UCSD-AML1 (cell line): ENCODE data around the gene POU3F1.

Experiments
- DNase-seq: peaks from one replicate; lab custom pipeline; 2025; ENCODE audit not compliant: unreplicated experiment; lab: John Stamatoyannopoulos, UW

POU3F1 gene

GRCh38 chr1:38029081-38029681 lies 17.4 kb downstream of the POU3F1 start:
- no peak for DNase-seq

- DNase-seq = no peak
Observed at GRCh38 chr1:38028671-38029070, 17.9 kb downstream of the POU3F1 start.

GRCh38 chr1:38028105-38028591 lies 18.4 kb downstream of the POU3F1 start:
- DNase-seq = no peak

GRCh38 chr1:38027201-38028104 lies 19.1 kb downstream of the POU3F1 start:
- DNase-seq = no peak

GRCh38 chr1:38026592-38027200 lies 19.9 kb downstream of the POU3F1 start:
- DNase-seq = peak; percentile 48

- no peak for DNase-seq
Observed at GRCh38 chr1:38025664-38026063, 20.9 kb downstream of the POU3F1 start.

- DNase-seq = no peak
Observed at GRCh38 chr1:38025233-38025632, 21.4 kb downstream of the POU3F1 start.

GRCh38 chr1:38022810-38023209 lies 23.8 kb downstream of the POU3F1 start:
- no peak for DNase-seq

GRCh38 chr1:38021969-38022368 lies 24.6 kb downstream of the POU3F1 start:
- no peak for DNase-seq

- DNase-seq = no peak
Observed at GRCh38 chr1:38020396-38020795, 26.2 kb downstream of the POU3F1 start.

- no peak for DNase-seq
Observed at GRCh38 chr1:38018864-38019343, 27.7 kb downstream of the POU3F1 start.

GRCh38 chr1:38015978-38016725 lies 30.4 kb downstream of the POU3F1 start:
- no peak for DNase-seq

- no peak for DNase-seq
Observed at GRCh38 chr1:38014724-38015424, 31.7 kb downstream of the POU3F1 start.

GRCh38 chr1:38014171-38014570 lies 32.4 kb downstream of the POU3F1 start:
- DNase-seq = no peak

GRCh38 chr1:38013227-38013622 lies 33.4 kb downstream of the POU3F1 start:
- no peak for DNase-seq

GRCh38 chr1:38012363-38013226 lies 34.0 kb downstream of the POU3F1 start, which contains the start of gene UTP11:
UTP11 (plus strand) TSS chr1:38012734; CDS start chr1:38012803, 69 bp downstream.
- peak; percentile 92 for DNase-seq

GRCh38 chr1:38009841-38010180 lies 36.8 kb downstream of the POU3F1 start:
- no peak for DNase-seq

- peak; percentile 70 for DNase-seq
Observed at GRCh38 chr1:38009088-38009840, 37.3 kb downstream of the POU3F1 start.
